Osteoblast (primary cell): ENCODE results near the gene SFRP2. TPM values are rescaled to one million over a fixed set of nuclear protein-coding genes. Genes with fewer than 3 reads are reported as not detected.

Source experiments
- total RNA-seq: library from RNA; depleted of rRNA; stranded (reverse); fragments of >200 nt; gene quantifications from 2 replicates; pipeline ENCODE4 v1.2.3, GENCODE V29; 2012

The SFRP2 gene
- total RNA-seq, 1 donor, result not detected

Other genes with a start within 250 kb of the SFRP2 start
- gene TLR2, start 104.8 kb downstream of the SFRP2 start, total RNA-seq, result 0.29 and 0.36 TPM in 2 replicates
- under 0.01 TPM in 2 replicates for gene RNF175, start 29.1 kb downstream of the SFRP2 start, total RNA-seq